ENCODE data around the gene KRTAP4-4.

- no peak for TF ChIP-seq ZNF133 (tag by site-specific recombination; IDR thresholded peaks at IDR 0.05)
- TF ChIP-seq YY1 (tag by site-specific recombination; IDR thresholded peaks at IDR 0.05): no peak
- TF ChIP-seq CTCF (tag by site-specific recombination; IDR thresholded peaks at IDR 0.05): no peak
- TF ChIP-seq REPIN1 (tag by site-specific recombination; IDR thresholded peaks at IDR 0.05; ENCODE audit: low read depth): no peak
- no peak for TF ChIP-seq ZNF449 (tag by site-specific recombination; IDR thresholded peaks at IDR 0.05)
- TF ChIP-seq ZNF777 (tag by site-specific recombination; IDR thresholded peaks at IDR 0.05; ENCODE audit: borderline replicate concordance): no peak
- no peak for TF ChIP-seq ZNF121 (tag by site-specific recombination; IDR thresholded peaks at IDR 0.05)
- no peak for TF ChIP-seq ZNF530 (tag by site-specific recombination; IDR thresholded peaks at IDR 0.05; ENCODE audit: low read depth)
- TF ChIP-seq ZNF558 (tag by site-specific recombination; IDR thresholded peaks at IDR 0.05): no peak
- no peak for TF ChIP-seq ZNF707 (tag by site-specific recombination; IDR thresholded peaks at IDR 0.05)
- TF ChIP-seq MYNN (tag by site-specific recombination; IDR thresholded peaks at IDR 0.05; ENCODE audit: borderline replicate concordance): no peak
- no peak for TF ChIP-seq ZNF600 (tag by site-specific recombination; IDR thresholded peaks at IDR 0.05)
Observed at GRCh38 chr17:41121742-41122141, 38.8 kb downstream of the KRTAP4-4 start.

Data from HEK293 (cell line).